Cardiac fibroblast (primary cell): ENCODE data around the gene TBCA.

Source experiments
- DNase-seq, 2 donors: peaks; one replicate each; pipeline versions ENCODE4 v3.0.0 to v3.0.0-alpha.2; 2010; ENCODE audit warnings: low read depth in 2 of 2
- H3K4me3 ChIP-seq, 2 donors: replicated peaks in 1 of 2; 1 replicate in 1 of 2; 2 replicates in 1 of 2; pipeline ENCODE4 v1.5.1; 2011; ENCODE audit warnings: low read depth in 2 of 2, low read length in 2 of 2, mild to moderate bottlenecking in 2 of 2, moderate library complexity in 1 of 2
- TF ChIP-seq, protein P1 (sequence below): IDR thresholded peaks from one replicate; pipeline ENCODE4 v1.5.1; 2011; ENCODE audit warnings: low read depth, mild to moderate bottlenecking, low read length, inconsistent platforms

The TBCA gene

DNA sequence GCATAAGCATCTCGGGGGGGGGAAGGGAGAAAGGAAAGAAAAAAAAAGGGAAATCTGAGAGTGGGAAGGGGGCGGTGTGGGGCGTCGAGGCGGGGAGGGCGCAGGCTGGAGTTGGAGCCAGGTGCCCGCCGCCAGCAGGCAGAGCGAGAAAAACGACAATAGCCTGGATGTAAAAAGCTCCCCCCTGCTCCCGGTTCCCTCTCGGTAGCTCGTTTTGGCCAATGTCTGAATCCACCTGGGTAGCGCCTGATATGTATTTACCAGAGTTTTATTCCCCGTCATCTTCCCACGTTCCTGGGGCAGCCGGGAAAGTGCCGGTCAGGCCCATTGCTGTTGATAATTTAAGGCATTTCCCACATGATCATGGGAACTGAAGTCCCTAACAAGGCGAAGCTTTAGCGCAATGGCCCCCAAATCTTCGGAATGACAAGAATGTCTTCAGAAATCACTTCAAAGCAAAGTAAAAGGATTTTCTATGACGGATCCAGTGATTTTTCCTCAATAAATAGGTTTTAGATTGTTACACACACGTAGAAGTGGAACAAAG is 134.7 kb downstream of the TBCA start:
- no peak for DNase-seq
- TF ChIP-seq, protein P1, sequence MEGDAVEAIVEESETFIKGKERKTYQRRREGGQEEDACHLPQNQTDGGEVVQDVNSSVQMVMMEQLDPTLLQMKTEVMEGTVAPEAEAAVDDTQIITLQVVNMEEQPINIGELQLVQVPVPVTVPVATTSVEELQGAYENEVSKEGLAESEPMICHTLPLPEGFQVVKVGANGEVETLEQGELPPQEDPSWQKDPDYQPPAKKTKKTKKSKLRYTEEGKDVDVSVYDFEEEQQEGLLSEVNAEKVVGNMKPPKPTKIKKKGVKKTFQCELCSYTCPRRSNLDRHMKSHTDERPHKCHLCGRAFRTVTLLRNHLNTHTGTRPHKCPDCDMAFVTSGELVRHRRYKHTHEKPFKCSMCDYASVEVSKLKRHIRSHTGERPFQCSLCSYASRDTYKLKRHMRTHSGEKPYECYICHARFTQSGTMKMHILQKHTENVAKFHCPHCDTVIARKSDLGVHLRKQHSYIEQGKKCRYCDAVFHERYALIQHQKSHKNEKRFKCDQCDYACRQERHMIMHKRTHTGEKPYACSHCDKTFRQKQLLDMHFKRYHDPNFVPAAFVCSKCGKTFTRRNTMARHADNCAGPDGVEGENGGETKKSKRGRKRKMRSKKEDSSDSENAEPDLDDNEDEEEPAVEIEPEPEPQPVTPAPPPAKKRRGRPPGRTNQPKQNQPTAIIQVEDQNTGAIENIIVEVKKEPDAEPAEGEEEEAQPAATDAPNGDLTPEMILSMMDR = no peak
- H3K4me3 ChIP-seq = no peak overlapping the region
